K562 (cell line): Measurements from ENCODE around the gene GAPVD1. TPM values are rescaled to one million over a fixed set of nuclear protein-coding genes. Genes with fewer than 3 reads are reported as not detected.

Experiments
- ATAC-seq: fragments of 200-7000 bp; cut with Tn5 transposase; 3 replicates; pipeline ENCODE4 v1.9.1; 2020; ENCODE audit warnings: moderate library complexity
- BruUV-seq: library from RNA; stranded (reverse); fragments of 400-500 nt; replicated peaks from 2 replicates; lab custom pipeline; 2021; lab: Mats Ljungman, UMichigan
- CTCF ChIA-PET: fragments of 300-600 bp; formaldehyde crosslinking; extraction: SDS; loops from one replicate; lab custom pipeline; 2021; ENCODE audit warnings: low intra/inter-chr PET ratio; lab: Yijun Ruan, JAX
- POLR2A ChIA-PET: fragments of 300-600, 350-650 bp; sonication (Branson Sonifier 250); formaldehyde crosslinking; extraction: SDS; loops from one replicate; lab custom pipeline; 2021; ENCODE audit warnings: antibody characterized with exemption, inconsistent platforms; lab: Yijun Ruan, JAX
- DNase-seq, 4 experiments: peaks; one replicate each; pipeline versions ENCODE4 v3.0.0 to v3.0.0-alpha.2; 2011 to 2018; ENCODE audit warnings: low spot score in 3 of 4, mixed read lengths in 3 of 4; ENCODE audit errors: extremely low read depth in 1 of 4
- FAIRE-seq: peaks from 2 replicates; lab custom pipeline; 2011; peaks lifted over from hg19 to GRCh38; lab: Jason Lieb, UNC
- H2AFZ ChIP-seq: 2 replicates; pipeline ENCODE4 v1.6.0; 2011; ENCODE audit warnings: low read depth, low read length, control low read depth, inconsistent platforms
- H3K27ac ChIP-seq: fragments of 200-600 bp; 3 replicates; pipeline ENCODE4 v1.8.0; 2011; ENCODE audit warnings: low read depth, mild to moderate bottlenecking, control low read depth, inconsistent platforms, low read length, moderate library complexity, mixed read lengths; ENCODE audit errors: extremely low read depth
- H3K27me3 ChIP-seq, 2 experiments: fragments of 300-600 bp in 1 of 2; 2 replicates in 1 of 2; 3 replicates in 1 of 2; pipeline versions ENCODE4 v1.6.0 to v1.8.0; 2011; ENCODE audit warnings: inconsistent platforms in 2 of 2, low read length in 2 of 2, mild to moderate bottlenecking in 1 of 2, mixed read lengths in 1 of 2, moderate library complexity in 1 of 2; ENCODE audit not compliant: control insufficient read depth in 2 of 2, insufficient read depth in 2 of 2
- H3K36me3 ChIP-seq: fragments of 300-600 bp; 3 replicates; pipeline ENCODE4 v1.8.0; 2011; ENCODE audit warnings: mild to moderate bottlenecking, low read length, inconsistent platforms; ENCODE audit not compliant: control insufficient read depth, insufficient read depth
- H3K4me1 ChIP-seq, 2 experiments: fragments of 200-600 bp in 1 of 2; replicated peaks in 1 of 2; 2 replicates in 1 of 2; 3 replicates in 1 of 2; pipeline versions ENCODE4 v1.5.1 to v1.8.0; 2011; ENCODE audit warnings: inconsistent platforms in 2 of 2, low read length in 2 of 2, mild to moderate bottlenecking in 1 of 2, mixed read lengths in 1 of 2, moderate library complexity in 1 of 2; ENCODE audit not compliant: control insufficient read depth in 2 of 2, insufficient read depth in 2 of 2
- H3K4me2 ChIP-seq: 2 replicates; pipeline ENCODE4 v1.6.1; 2011; ENCODE audit warnings: low read length, control low read depth, inconsistent platforms, mixed read lengths; ENCODE audit not compliant: insufficient read depth
- H3K4me3 ChIP-seq: fragments of 200-600 bp; sonication (generic), shearing (Covaris generic); 2 replicates; pipeline ENCODE4 v1.5.1; 2016; ENCODE audit warnings: control low read depth, inconsistent platforms
- H3K79me2 ChIP-seq: fragments of 200-600 bp; 3 replicates; pipeline ENCODE4 v1.8.0; 2011; ENCODE audit warnings: low read length, inconsistent platforms; ENCODE audit not compliant: control insufficient read depth, insufficient read depth
- H3K9ac ChIP-seq, 2 experiments: 2 replicates each; pipeline versions ENCODE4 v1.6.0 to v1.6.1; 2011; ENCODE audit warnings: low read depth in 2 of 2, low read length in 2 of 2, control low read depth in 1 of 2, inconsistent platforms in 1 of 2, mild to moderate bottlenecking in 1 of 2, mixed read lengths in 1 of 2; ENCODE audit not compliant: insufficient read depth in 1 of 2
- H3K9me1 ChIP-seq: one replicate; pipeline ENCODE4 v1.6.0; 2011; ENCODE audit warnings: inconsistent platforms, mild to moderate bottlenecking, low read length, moderate library complexity; ENCODE audit not compliant: control insufficient read depth, insufficient read depth
- H3K9me3 ChIP-seq: replicated peaks from 2 replicates; pipeline ENCODE4 v1.5.1; 2011; ENCODE audit warnings: low read depth, low read length, inconsistent platforms; ENCODE audit not compliant: control insufficient read depth, insufficient read depth
- H4K20me1 ChIP-seq: replicated peaks from 2 replicates; pipeline ENCODE4 v1.6.1; 2011; ENCODE audit warnings: low read length, inconsistent platforms, mixed read lengths; ENCODE audit not compliant: control insufficient read depth, insufficient read depth
- ILF3 ChIP-seq: fragments of 450-650 bp; IDR thresholded peaks from 2 replicates; pipeline ENCODE4 v1.6.1; 2018; ENCODE audit warnings: antibody characterized with exemption, mild to moderate bottlenecking, moderate library complexity, borderline replicate concordance
- ILK ChIP-seq: fragments of 450-650 bp; IDR thresholded peaks from 2 replicates; pipeline ENCODE4 v1.6.1; 2016; ENCODE audit warnings: missing genetic modification characterization, low read depth, mild to moderate bottlenecking, missing compliant biosample characterization, moderate library complexity, borderline replicate concordance
- NEUROD1 ChIP-seq: fragments of 150-350 bp; IDR thresholded peaks from 2 replicates; pipeline ENCODE4 v1.6.1; 2014; ENCODE audit warnings: borderline replicate concordance, low read length, low read depth; ENCODE audit not compliant: partially characterized antibody
- PHF21A ChIP-seq: fragments of 450-650 bp; IDR thresholded peaks from 2 replicates; pipeline ENCODE4 v1.6.1; 2017; ENCODE audit warnings: low read depth, borderline replicate concordance
- ZBED1 ChIP-seq: IDR thresholded peaks from 2 replicates; pipeline ENCODE4 v1.6.1; 2014
- ZNF12 ChIP-seq: sonication (generic); formaldehyde crosslinking; IDR thresholded peaks from 2 replicates; pipeline ENCODE4 v1.4.0; 2020; ENCODE audit warnings: mild to moderate bottlenecking, missing genetic modification reagents
- ZNF24 ChIP-seq: fragments of 450-650 bp; IDR thresholded peaks from 2 replicates; pipeline ENCODE4 v1.6.1; 2016
- ZNF766 ChIP-seq: fragments of 200-800 bp; sonication (Bioruptor generic); conservative IDR thresholded peaks from 2 replicates; pipeline ENCODE4 v1.6.1; 2016; ENCODE audit warnings: missing genetic modification characterization, missing compliant biosample characterization
- ZSCAN32 ChIP-seq: fragments of 450-650 bp; formaldehyde crosslinking; IDR thresholded peaks from 2 replicates; pipeline ENCODE4 v1.4.0; 2020; ENCODE audit warnings: mild to moderate bottlenecking, moderate library complexity
- WGBS: fragments of 100-300 bp; shearing (Covaris generic); methylation state at CpG from one replicate; pipeline ENCODE4 v1.1.6; 2016; ENCODE audit warnings: low coverage, mixed read lengths; ENCODE audit not compliant: insufficient coverage; ENCODE audit errors: missing lambda C conversion rate; 5-methylcytosine and 5-hydroxymethylcytosine counted together
- in situ Hi-C: fragments of 300-500 bp; cut with MboI; formaldehyde crosslinking; loops from 4 replicates; pipeline ENCODE4 v1.15.0; 2018; ENCODE audit warnings: inconsistent platforms, mixed read lengths
- intact Hi-C: fragments of 100-400 bp; cut with micrococcal nuclease; formaldehyde crosslinking; loops from 2 replicates; pipeline ENCODE4 v1.14.2; 2022
- polyA plus RNA-seq, 8 experiments: library from polyadenylated mRNA; depleted of rRNA in 4 of 8; stranded (reverse) in 5 of 8; unstranded in 3 of 8; fragments of >200 nt; fragmentation: Nextera tagmentation in 2 of 8; fragmentation: Illumina TruSeq in 1 of 8; extraction: Ambion mirVana in 2 of 8; extraction: Trizol in 1 of 8; gene quantifications; 2 replicates each; pipeline versions ENCODE4 v1.2.1 to v1.2.3, GENCODE V29; 2011 to 2014; ENCODE audit warnings: inconsistent platforms in 1 of 8, missing spikeins in 1 of 8
- total RNA-seq, 7 experiments: library from RNA; depleted of rRNA in 6 of 7; stranded (reverse); fragments of >200 nt in 6 of 7; fragmentation: Illumina TruSeq in 2 of 7; extraction: Trizol in 2 of 7; gene quantifications; 2 replicates each; pipeline versions ENCODE4 v1.2.1 to v1.2.3, GENCODE V29; 2011 to 2021; ENCODE audit warnings: low replicate concordance in 1 of 7
- TF ChIP-seq, protein P1 (sequence below): fragments of 250-450 bp; sonication (Bioruptor Pico); IDR thresholded peaks from 2 replicates; pipeline ENCODE4 v1.8.0; 2021; ENCODE audit warnings: borderline replicate concordance, mild to moderate bottlenecking, moderate library complexity; ENCODE audit not compliant: poor library complexity, severe bottlenecking
- TF ChIP-seq, protein P2 (sequence below): sonication (generic); formaldehyde crosslinking; IDR thresholded peaks from 2 replicates; pipeline ENCODE4 v1.8.0; 2022; ENCODE audit warnings: mild to moderate bottlenecking, low read depth, missing genetic modification reagents
- TF ChIP-seq, protein P3 (sequence below): sonication (generic); formaldehyde crosslinking; IDR thresholded peaks from 2 replicates; pipeline ENCODE4 v1.8.0; 2022; ENCODE audit warnings: mild to moderate bottlenecking, missing genetic modification reagents

Gene GAPVD1
- total and polyA plus RNA-seq, 9 of the 15 experiments (the other 6 are each of a cell fraction or from before 2014, with no cell fraction given), result 9.5 to 66.1 (median 45.5) TPM

DNA sequence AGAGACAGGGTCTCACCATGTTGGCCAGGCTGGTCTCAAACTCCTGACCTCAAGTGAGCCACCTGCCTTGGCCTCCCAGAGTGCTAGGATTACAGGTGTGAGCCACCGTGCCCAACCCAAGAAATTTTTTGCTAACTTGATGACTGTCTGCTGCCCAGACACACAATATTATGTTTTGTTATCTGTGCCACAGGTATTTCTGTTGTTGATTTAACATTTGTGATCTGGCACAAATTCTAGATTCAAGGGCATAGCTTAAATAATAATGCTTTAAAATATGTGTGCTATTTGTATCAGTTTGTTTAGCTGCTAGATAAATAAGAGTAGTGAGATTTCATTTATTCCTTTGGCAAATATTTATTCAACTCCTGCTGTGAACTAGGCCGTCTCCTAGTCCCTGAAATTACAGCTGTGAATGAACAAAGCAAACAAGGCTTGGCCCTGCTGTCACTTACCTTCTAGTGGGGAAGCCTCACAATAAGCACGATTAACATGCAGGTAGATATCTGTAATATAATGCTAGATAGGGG lies 35.3 kb downstream of the GAPVD1 start:
- H3K4me2 ChIP-seq, result no peak overlapping the region
- no peak for TF ChIP-seq ZSCAN32 (CRISPR knock-in tag)
- TF ChIP-seq ILK (tag), result no peak
- H3K27me3 ChIP-seq, result no peaks in the 10 kb centered on the region
- DNase-seq (no peak), FAIRE-seq (no peak), ATAC-seq (no peak)
- H2AFZ ChIP-seq, result no peak overlapping the region
- H3K27ac ChIP-seq, result 0 out of 3 replicates have a peak overlapping the region, but pooled peaks have one; percentile 8
- no peaks in the 10 kb centered on the region for H3K9me3 ChIP-seq
- peaks cover 40% of the 10 kb centered on the region for H3K36me3 ChIP-seq
- no peak overlapping the region for H3K4me3 ChIP-seq
- H4K20me1 ChIP-seq, result no peaks in the 10 kb centered on the region
- 77% methylated on average over 3 of the region's 3 CpGs for WGBS
- no TSS peak for BruUV-seq
- H3K9me1 ChIP-seq, result no peaks in the 10 kb centered on the region
- peaks cover 56% of the 10 kb centered on the region for H3K79me2 ChIP-seq
- no peak overlapping the region for H3K9ac ChIP-seq
- intact Hi-C loops, result no loop called here
- in situ Hi-C loops, result no loop called here
- no peaks in the 10 kb centered on the region for H3K4me1 ChIP-seq
- CTCF ChIA-PET, result no interaction called here
- POLR2A ChIA-PET, result interaction anchor here (0.9 kb wide), 1 partner anchor 11 kb away, joined by 4 read pairs; no protein-coding TSS in a partner anchor

DNA sequence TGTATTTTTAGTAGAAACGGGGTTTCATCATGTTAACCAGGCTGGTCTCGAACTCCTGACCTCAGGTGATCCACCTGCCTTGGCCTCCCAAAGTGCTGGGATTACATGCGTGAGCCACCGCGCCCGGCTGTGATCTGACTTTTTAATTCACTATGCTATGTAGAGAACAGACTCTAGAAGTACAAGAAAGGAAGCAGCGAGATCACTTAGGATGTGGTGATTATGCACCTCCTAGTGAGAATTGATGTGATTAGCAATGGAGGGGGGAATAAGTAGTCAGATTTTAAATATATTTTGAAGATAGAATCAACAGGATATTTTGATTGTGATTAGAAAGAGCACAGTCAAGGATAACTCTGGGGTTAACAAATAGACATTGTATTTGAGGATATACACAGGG lies 36.3 kb downstream of the GAPVD1 start:
- BruUV-seq, result no TSS peak
- H4K20me1 ChIP-seq, result no peaks in the 10 kb centered on the region
- no peak for FAIRE-seq
- WGBS, result 95% methylated on average over 5 of the region's 7 CpGs
- H3K36me3 ChIP-seq, result peaks cover 48% of the 10 kb centered on the region
- in situ Hi-C loops (no loop called here), intact Hi-C loops (no loop called here)
- ATAC-seq, result no peak
- no peak overlapping the region for H2AFZ ChIP-seq
- no peak overlapping the region for H3K4me3 ChIP-seq
- H3K27me3 ChIP-seq, result no peaks in the 10 kb centered on the region
- TF ChIP-seq PHF21A (no peak), ZNF24 (no peak), ZNF12 (no peak), NEUROD1 (no peak), ZBED1 (no peak), ZNF766 (no peak), ILF3 (no peak)
- TF ChIP-seq, protein P1, sequence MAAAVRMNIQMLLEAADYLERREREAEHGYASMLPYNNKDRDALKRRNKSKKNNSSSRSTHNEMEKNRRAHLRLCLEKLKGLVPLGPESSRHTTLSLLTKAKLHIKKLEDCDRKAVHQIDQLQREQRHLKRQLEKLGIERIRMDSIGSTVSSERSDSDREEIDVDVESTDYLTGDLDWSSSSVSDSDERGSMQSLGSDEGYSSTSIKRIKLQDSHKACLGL, result no peak
- TF ChIP-seq, protein P2, sequence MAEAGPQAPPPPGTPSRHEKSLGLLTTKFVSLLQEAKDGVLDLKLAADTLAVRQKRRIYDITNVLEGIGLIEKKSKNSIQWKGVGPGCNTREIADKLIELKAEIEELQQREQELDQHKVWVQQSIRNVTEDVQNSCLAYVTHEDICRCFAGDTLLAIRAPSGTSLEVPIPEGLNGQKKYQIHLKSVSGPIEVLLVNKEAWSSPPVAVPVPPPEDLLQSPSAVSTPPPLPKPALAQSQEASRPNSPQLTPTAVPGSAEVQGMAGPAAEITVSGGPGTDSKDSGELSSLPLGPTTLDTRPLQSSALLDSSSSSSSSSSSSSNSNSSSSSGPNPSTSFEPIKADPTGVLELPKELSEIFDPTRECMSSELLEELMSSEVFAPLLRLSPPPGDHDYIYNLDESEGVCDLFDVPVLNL, result no peak
- TF ChIP-seq, protein P3, sequence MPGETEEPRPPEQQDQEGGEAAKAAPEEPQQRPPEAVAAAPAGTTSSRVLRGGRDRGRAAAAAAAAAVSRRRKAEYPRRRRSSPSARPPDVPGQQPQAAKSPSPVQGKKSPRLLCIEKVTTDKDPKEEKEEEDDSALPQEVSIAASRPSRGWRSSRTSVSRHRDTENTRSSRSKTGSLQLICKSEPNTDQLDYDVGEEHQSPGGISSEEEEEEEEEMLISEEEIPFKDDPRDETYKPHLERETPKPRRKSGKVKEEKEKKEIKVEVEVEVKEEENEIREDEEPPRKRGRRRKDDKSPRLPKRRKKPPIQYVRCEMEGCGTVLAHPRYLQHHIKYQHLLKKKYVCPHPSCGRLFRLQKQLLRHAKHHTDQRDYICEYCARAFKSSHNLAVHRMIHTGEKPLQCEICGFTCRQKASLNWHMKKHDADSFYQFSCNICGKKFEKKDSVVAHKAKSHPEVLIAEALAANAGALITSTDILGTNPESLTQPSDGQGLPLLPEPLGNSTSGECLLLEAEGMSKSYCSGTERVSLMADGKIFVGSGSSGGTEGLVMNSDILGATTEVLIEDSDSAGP (CRISPR knock-in tag), result no peak
- ChIA-PET CTCF (no interaction called here), POLR2A (interaction anchor here (1.6 kb wide), 1 partner anchor 10 kb away, joined by 3 read pairs; no protein-coding TSS in a partner anchor)
- no peak overlapping the region for H3K9ac ChIP-seq
- H3K9me1 ChIP-seq, result no peaks in the 10 kb centered on the region
- H3K79me2 ChIP-seq, result peaks cover 51% of the 10 kb centered on the region
- no peak for DNase-seq
- H3K9me3 ChIP-seq, result no peaks in the 10 kb centered on the region
- H3K4me1 ChIP-seq, result no peaks in the 10 kb centered on the region
- no peak overlapping the region for H3K4me2 ChIP-seq
- H3K27ac ChIP-seq, result no peak overlapping the region
